Fibroblast of villous mesenchyme (primary cell): ENCODE data around the gene IL4R. TPM values are rescaled to one million over a fixed set of nuclear protein-coding genes. Genes with fewer than 3 reads are reported as not detected.

Experiments used
- DNase-seq: peaks from one replicate; pipeline ENCODE4 v3.0.0-alpha.2; 2010; ENCODE audit warnings: low read depth
- H3K4me3 ChIP-seq: 2 replicates; pipeline ENCODE4 v1.5.1; 2011; ENCODE audit warnings: low read depth, mild to moderate bottlenecking, low read length
- CTCF ChIP-seq: IDR thresholded peaks from 2 replicates; pipeline ENCODE4 v1.5.1; 2012; ENCODE audit warnings: low read depth, mild to moderate bottlenecking, low read length; ENCODE audit not compliant: insufficient read depth
- total RNA-seq: library from RNA; depleted of rRNA; stranded (reverse); fragments of >200 nt; gene quantifications from 2 replicates; pipeline ENCODE4 v1.2.3, GENCODE V29; 2012

Gene IL4R
- total RNA-seq, 1 donor: 25.0 TPM

- TF ChIP-seq CTCF: peak; percentile 29
- H3K4me3 ChIP-seq: peak overlapping the region; percentile 90
- peak; percentile 89 for DNase-seq
Observed at GRCh38 chr16:27315333-27316037, 1.7 kb downstream of the IL4R start.

- peak overlapping the region; percentile 90 for H3K4me3 ChIP-seq
- DNase-seq: no peak
- no peak for TF ChIP-seq CTCF
Observed at GRCh38 chr16:27316038-27316680, 2.4 kb downstream of the IL4R start.

- no peak overlapping the region for H3K4me3 ChIP-seq
- DNase-seq: no peak
- TF ChIP-seq CTCF: no peak
Observed at GRCh38 chr16:27317320-27317719, 3.5 kb downstream of the IL4R start.

GRCh38 chr16:27317738-27318391 is 4.1 kb downstream of the IL4R start:
- H3K4me3 ChIP-seq: peak overlapping the region; percentile 12
- TF ChIP-seq CTCF: no peak
- no peak for DNase-seq

GRCh38 chr16:27318392-27319256 is 4.8 kb downstream of the IL4R start:
- no peak for TF ChIP-seq CTCF
- H3K4me3 ChIP-seq: peak overlapping the region; percentile 12
- DNase-seq: peak; percentile 89

GRCh38 chr16:27319257-27319965 is 5.6 kb downstream of the IL4R start:
- H3K4me3 ChIP-seq: no peak overlapping the region
- no peak for TF ChIP-seq CTCF
- no peak for DNase-seq
